ENCODE results near the gene OBP2A. TPM values are rescaled to one million over a fixed set of nuclear protein-coding genes. Genes with fewer than 3 reads are reported as not detected.
"Not testable (repeated sequence)": the region's sequence is repeated elsewhere in the genome, so short reads cannot be mapped to it uniquely, and the experiment has no call there.

The OBP2A gene
- total RNA-seq, 1 donor = not detected

DNA sequence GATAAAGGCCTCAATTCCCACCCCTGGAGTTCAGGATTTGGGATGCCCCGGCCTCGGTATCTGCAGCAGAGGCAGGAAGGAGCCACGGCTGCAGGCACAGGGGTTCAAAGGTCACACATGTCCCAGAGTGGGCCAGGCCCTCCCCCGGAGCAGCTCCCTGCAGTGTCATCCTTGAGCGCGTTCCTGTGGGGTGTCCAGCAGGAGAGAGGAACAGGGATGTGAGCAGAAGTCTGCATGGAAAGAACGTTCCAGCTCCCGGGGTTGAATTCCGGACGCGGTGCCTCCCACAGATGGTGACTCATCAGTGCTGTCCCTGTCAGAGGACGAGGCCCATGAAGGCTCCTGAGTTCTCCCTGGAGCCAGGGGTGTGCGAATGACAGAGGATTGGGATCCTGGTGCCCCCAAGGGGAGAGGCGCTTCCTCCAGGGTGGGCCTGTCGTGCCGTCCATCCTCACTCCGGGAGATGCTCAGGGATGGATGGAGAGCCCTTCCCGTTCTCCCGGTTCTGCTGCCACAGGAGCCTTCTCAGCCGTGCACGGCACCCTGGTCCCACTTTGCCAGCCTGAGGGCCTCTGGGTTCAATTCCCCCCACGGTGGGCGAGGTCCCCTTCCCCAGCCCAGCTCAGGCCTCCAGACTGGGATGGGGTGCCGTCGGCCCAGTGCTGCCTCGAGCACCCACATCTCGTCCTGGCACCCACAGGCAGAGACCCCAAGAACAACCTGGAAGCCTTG lies 21.6 kb upstream of the OBP2A start:
- TF ChIP-seq, protein P1, sequence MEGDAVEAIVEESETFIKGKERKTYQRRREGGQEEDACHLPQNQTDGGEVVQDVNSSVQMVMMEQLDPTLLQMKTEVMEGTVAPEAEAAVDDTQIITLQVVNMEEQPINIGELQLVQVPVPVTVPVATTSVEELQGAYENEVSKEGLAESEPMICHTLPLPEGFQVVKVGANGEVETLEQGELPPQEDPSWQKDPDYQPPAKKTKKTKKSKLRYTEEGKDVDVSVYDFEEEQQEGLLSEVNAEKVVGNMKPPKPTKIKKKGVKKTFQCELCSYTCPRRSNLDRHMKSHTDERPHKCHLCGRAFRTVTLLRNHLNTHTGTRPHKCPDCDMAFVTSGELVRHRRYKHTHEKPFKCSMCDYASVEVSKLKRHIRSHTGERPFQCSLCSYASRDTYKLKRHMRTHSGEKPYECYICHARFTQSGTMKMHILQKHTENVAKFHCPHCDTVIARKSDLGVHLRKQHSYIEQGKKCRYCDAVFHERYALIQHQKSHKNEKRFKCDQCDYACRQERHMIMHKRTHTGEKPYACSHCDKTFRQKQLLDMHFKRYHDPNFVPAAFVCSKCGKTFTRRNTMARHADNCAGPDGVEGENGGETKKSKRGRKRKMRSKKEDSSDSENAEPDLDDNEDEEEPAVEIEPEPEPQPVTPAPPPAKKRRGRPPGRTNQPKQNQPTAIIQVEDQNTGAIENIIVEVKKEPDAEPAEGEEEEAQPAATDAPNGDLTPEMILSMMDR (IDR thresholded peaks at IDR 0.05; ENCODE audit: insufficient read depth, low read depth, low read length) = no peak
- peak; percentile 67 for DNase-seq (ENCODE audit: low read depth)
- no peak overlapping the region for H3K4me3 ChIP-seq (ENCODE audit: low read depth, low read length)

DNA sequence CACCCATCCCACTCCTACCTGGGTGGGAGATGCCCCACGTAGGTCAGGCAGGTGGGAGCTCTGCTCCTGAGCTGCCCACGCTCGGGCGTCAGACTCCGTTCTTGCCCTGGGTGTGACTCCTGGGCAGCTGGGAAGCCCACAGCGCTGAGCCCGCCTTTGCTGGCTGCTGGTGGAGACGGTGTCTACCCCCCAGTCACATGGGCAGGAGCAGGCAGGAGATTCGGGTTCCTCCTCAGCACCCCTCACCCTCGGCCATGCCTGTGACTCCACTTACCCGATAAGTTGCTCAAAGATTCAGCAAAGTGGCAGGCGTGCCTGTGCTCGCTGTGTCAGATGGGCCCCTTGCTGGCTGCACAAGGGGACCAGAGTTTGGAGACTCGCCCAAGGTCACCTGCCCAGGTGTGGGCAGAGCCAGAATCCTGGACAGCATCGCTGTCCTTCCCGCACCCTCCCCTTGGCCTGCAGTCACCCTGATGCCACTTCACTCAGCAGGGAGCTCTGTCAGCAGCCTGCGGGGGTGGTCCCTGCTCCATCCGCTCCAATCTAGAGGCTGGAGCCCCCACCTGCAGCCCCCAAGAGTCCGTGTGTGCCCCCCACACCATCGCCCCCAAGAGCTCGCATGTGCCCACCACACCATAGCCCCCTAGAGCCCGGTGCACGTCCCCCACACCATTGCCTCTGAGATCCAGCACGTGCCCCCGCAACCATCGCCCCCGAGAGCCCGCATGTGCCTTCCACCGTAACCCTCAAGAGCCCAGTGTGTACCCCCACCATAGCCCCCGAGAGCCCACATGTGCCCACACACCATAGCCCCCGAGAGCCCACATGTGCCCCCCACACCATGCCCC lies 20.5 kb upstream of the OBP2A start:
- no peak overlapping the region for H3K4me3 ChIP-seq (ENCODE audit: low read depth, low read length)
- TF ChIP-seq, protein P1 (IDR thresholded peaks at IDR 0.05; ENCODE audit: insufficient read depth, low read depth, low read length) = no peak
- DNase-seq (ENCODE audit: low read depth) = no peak

DNA sequence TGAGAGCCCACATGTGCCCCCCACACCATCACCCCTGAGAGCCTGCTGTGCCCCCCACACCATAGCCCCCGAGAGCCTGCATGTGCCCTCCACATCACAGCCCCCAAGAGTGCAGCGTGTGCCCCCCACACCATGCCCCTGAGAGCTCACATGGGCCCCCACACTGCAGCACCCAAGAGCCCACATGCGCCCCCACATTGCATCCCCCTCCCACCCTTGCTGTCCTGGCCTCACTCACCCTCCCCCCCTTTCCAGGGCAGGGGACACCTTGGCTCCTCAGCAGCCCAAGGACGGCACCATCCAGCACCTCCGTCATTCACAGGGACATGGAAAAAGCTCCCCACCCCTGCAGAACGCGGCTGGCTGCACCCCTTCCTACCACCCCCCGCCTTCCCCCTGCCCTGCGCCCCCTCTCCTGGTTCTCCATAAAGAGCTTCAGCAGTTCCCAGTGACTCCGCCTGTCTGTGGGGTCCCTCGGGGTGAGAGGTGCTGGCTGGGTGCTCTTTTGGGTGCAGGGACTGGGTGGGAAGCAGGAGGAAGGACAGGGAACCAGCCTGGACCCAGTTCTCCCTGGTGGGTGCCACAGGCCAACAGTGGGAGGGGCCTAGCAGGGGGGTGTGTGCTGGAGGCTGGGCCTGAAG lies 19.7 kb upstream of the OBP2A start:
- no peak overlapping the region for H3K4me3 ChIP-seq (ENCODE audit: low read depth, low read length)
- DNase-seq (ENCODE audit: low read depth) = no peak
- TF ChIP-seq, protein P1 (IDR thresholded peaks at IDR 0.05; ENCODE audit: insufficient read depth, low read depth, low read length) = no peak

DNA sequence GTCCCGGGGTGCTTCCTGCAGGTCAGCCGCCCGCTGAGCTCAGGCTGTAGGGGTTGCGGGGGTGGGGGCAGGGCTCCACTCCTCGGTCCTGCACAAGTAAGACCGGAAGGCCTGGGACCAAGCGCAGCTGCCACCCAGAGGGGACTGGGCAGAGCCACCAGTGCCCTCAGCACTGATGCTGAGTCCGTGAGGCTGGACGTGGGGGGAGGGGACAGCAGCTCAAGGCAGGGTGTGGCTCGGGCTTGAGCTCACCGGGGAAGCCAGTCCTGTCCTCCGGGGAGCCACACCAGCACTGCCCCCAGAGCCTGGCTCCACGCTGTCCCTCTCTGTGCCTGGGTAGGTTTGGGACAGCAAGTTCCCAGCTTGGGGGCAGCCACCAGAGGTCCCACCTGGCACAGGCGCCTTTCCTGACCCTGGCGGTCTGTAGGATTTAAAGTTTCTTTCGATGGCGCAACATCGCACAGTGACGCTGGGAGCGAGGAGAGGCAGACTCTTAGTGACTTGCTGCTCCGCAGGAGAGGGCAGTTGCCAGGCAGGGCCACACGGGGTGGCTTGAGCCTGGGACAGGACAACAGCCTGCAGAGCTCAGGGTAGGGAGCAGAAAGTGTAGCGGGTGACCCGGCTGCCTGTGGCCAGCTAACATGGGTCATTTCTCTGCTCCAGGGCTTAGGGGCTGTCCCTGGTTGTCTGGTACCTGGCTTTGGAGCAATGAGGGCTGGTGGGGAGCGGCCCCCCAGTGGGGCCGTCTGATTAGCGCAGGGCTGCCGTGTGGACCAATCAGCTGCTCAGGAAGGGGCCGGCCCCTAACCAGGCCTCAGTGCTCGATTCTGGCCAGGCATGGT lies 19.0 kb upstream of the OBP2A start:
- TF ChIP-seq, protein P1 (IDR thresholded peaks at IDR 0.05; ENCODE audit: insufficient read depth, low read depth, low read length) = no peak
- no peak for DNase-seq (ENCODE audit: low read depth)
- no peak overlapping the region for H3K4me3 ChIP-seq (ENCODE audit: low read depth, low read length)

DNA sequence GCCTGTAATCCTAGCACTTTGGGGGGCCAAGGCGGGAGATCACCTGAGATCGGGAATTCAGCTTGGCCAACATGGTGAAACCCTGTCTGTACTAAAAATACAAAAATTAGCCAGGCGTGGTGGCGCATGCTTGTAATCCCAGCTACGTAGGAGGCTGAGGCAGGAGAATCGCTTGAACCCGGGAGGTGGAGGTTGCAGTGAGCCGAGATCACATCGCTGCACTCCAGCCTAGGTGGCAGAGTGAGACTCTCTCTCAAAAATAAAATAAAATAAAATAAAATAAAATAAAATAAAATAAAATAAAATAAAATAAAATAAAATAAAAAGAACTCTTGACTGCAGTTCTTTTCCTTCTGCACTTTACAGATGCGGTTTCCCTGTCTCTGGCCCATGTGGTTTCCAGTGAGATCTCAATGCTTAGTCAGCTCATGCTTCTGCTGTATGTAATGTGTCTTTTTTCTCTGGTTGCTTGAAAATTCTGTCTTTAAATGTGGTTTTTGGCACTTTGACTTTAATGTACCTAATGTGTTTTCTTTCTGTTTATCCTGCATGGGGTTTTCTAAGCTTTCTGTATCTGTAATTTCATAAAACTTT lies 17.0 kb upstream of the OBP2A start:
- not testable (repeated sequence) for DNase-seq (ENCODE audit: low read depth); H3K4me3 ChIP-seq (ENCODE audit: low read depth, low read length)

DNA sequence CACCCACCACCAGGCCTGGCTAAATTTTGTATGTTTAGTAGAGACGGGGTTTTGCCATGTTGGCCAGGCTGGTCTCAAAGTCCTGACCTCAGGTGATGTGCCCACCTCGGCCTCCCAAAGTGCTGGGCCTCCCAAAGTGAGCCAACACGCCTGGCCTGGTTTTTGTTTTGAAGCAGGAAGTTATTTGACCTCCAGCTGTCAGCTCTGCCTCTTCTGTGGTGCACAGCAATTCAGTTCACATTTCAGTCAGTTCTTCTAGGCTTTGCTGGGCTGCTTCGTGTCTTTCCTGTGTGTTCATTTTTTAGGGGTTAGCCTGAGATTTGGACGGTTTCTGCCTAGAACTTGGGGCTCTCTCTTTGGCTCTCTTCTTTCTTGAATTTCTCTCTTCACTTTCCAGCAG lies 15.8 kb upstream of the OBP2A start:
- DNase-seq (ENCODE audit: low read depth) = no peak
- TF ChIP-seq, protein P1 (IDR thresholded peaks at IDR 0.05; ENCODE audit: insufficient read depth, low read depth, low read length) = no peak
- H3K4me3 ChIP-seq (ENCODE audit: low read depth, low read length) = no peak overlapping the region
